DOHH2 (cell line): Measurements from ENCODE around the gene RNF223.

Experiments
- H3F3A ChIP-seq: fragments of 200-600 bp; sonication (generic), shearing (Covaris generic); 2 replicates; pipeline ENCODE4 v1.6.0; 2016; ENCODE audit warnings: antibody characterized with exemption, mild to moderate bottlenecking; ENCODE audit not compliant: control insufficient read depth, insufficient read depth
- H3K27ac ChIP-seq: fragments of 200-600 bp; sonication (generic); 2 replicates; pipeline ENCODE4 v1.5.1; 2014; ENCODE audit warnings: low read depth, mild to moderate bottlenecking, low read length, moderate library complexity
- H3K27me3 ChIP-seq: fragments of 200-600 bp; sonication (generic); 2 replicates; pipeline ENCODE4 v1.6.1; 2014; ENCODE audit warnings: mild to moderate bottlenecking, low read length, mixed read lengths; ENCODE audit not compliant: control insufficient read depth
- H3K36me3 ChIP-seq: fragments of 200-600 bp; sonication (generic); 2 replicates; pipeline ENCODE4 v1.6.1; 2014; ENCODE audit warnings: mild to moderate bottlenecking, low read length, moderate library complexity, mixed read lengths; ENCODE audit not compliant: control insufficient read depth
- H3K4me1 ChIP-seq: fragments of 200-600 bp; sonication (generic); 2 replicates; pipeline ENCODE4 v1.6.1; 2014; ENCODE audit warnings: mild to moderate bottlenecking, low read length, mixed read lengths; ENCODE audit not compliant: control insufficient read depth
- H3K4me2 ChIP-seq: fragments of 200-600 bp; sonication (generic); 2 replicates; pipeline ENCODE4 v1.6.0; 2014; ENCODE audit warnings: mild to moderate bottlenecking, low read length, moderate library complexity
- H3K4me3 ChIP-seq: fragments of 200-600 bp; sonication (generic); 2 replicates; pipeline ENCODE4 v1.5.1; 2014; ENCODE audit warnings: mild to moderate bottlenecking, low read length, mixed read lengths
- H3K79me2 ChIP-seq: fragments of 200-600 bp; sonication (generic); 2 replicates; pipeline ENCODE4 v1.6.1; 2014; ENCODE audit warnings: mild to moderate bottlenecking, low read length, mixed read lengths; ENCODE audit not compliant: control insufficient read depth
- H3K9me2 ChIP-seq: fragments of 200-600 bp; sonication (generic); replicated peaks from 2 replicates; pipeline ENCODE4 v1.6.1; 2014; ENCODE audit warnings: mild to moderate bottlenecking, low read length, mixed read lengths; ENCODE audit not compliant: control insufficient read depth
- H3K9me3 ChIP-seq: fragments of 200-600 bp; sonication (generic); 2 replicates; pipeline ENCODE4 v1.6.1; 2014; ENCODE audit warnings: antibody characterized with exemption, low read length, mixed read lengths; ENCODE audit not compliant: control insufficient read depth, insufficient read depth
- H4K20me1 ChIP-seq: fragments of 200-600 bp; sonication (generic); 2 replicates; pipeline ENCODE4 v1.6.0; 2014; ENCODE audit warnings: low read depth, mild to moderate bottlenecking, antibody characterized with exemption, low read length, moderate library complexity; ENCODE audit not compliant: control insufficient read depth, insufficient read depth
- EZH2phosphoT487 ChIP-seq: fragments of 200-600 bp; sonication (generic); IDR thresholded peaks from 2 replicates; pipeline ENCODE4 v1.6.1; 2017; ENCODE audit warnings: borderline replicate concordance, mild to moderate bottlenecking, antibody characterized with exemption, low read length, moderate library complexity, mixed read lengths
- TF ChIP-seq, protein P1 (sequence below): fragments of 200-600 bp; sonication (generic); IDR thresholded peaks from one replicate; pipeline ENCODE4 v1.5.1; 2014; ENCODE audit warnings: antibody characterized with exemption, mild to moderate bottlenecking, low read depth, low read length; ENCODE audit not compliant: poor library complexity, severe bottlenecking

Gene RNF223

DNA sequence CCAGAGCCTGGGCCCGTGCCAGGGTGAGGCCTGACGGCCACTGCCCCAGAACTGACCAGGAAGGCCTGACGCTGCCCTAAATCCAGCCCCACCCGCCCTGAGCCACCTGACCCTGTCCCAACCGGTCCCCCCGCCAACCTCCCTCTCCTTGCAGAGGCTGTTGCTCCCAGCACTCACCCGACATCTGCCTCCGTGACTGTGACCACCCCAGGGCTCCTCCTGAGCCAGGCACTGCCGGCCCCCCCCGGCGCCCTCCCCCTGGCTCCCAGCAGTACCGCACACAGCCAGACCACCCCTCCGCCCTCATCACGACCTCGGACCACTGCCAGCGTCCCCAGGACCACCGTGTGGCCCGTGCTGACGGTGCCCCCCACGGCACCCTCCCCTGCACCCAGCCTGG lies 27.9 kb downstream of the RNF223 start:
- H3K36me3 ChIP-seq: no peaks in the 10 kb centered on the region
- no peak overlapping the region for H3K27ac ChIP-seq
- H3K9me3 ChIP-seq: no peaks in the 10 kb centered on the region
- no peak overlapping the region for H3K4me2 ChIP-seq
- H3F3A ChIP-seq: no peaks in the 10 kb centered on the region
- H3K4me3 ChIP-seq: no peak overlapping the region
- no peaks in the 10 kb centered on the region for H3K4me1 ChIP-seq
- no peaks in the 10 kb centered on the region for H3K27me3 ChIP-seq
- no peak for TF ChIP-seq EZH2phosphoT487
- TF ChIP-seq, protein P1, sequence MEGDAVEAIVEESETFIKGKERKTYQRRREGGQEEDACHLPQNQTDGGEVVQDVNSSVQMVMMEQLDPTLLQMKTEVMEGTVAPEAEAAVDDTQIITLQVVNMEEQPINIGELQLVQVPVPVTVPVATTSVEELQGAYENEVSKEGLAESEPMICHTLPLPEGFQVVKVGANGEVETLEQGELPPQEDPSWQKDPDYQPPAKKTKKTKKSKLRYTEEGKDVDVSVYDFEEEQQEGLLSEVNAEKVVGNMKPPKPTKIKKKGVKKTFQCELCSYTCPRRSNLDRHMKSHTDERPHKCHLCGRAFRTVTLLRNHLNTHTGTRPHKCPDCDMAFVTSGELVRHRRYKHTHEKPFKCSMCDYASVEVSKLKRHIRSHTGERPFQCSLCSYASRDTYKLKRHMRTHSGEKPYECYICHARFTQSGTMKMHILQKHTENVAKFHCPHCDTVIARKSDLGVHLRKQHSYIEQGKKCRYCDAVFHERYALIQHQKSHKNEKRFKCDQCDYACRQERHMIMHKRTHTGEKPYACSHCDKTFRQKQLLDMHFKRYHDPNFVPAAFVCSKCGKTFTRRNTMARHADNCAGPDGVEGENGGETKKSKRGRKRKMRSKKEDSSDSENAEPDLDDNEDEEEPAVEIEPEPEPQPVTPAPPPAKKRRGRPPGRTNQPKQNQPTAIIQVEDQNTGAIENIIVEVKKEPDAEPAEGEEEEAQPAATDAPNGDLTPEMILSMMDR: no peak
- H3K79me2 ChIP-seq: no peaks in the 10 kb centered on the region
- no peaks in the 10 kb centered on the region for H4K20me1 ChIP-seq
- H3K9me2 ChIP-seq: no peaks in the 10 kb centered on the region

DNA sequence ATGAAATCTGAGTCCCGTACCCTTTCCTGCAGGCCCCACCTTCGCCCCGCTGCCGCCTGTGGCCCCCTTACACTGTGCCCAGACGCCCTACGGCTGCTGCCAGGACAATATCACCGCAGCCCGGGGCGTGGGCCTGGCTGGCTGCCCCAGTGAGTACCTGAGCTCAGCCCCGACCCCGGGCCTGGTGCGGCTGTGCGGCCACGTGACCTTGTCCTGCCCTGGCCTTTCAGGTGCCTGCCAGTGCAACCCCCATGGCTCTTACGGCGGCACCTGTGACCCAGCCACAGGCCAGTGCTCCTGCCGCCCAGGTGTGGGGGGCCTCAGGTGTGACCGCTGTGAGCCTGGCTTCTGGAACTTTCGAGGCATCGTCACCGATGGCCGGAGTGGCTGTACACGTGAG lies 29.0 kb downstream of the RNF223 start:
- Histone ChIP-seq H3K36me3 (no peaks in the 10 kb centered on the region), H3K9me2 (no peaks in the 10 kb centered on the region), H4K20me1 (no peaks in the 10 kb centered on the region)

DNA sequence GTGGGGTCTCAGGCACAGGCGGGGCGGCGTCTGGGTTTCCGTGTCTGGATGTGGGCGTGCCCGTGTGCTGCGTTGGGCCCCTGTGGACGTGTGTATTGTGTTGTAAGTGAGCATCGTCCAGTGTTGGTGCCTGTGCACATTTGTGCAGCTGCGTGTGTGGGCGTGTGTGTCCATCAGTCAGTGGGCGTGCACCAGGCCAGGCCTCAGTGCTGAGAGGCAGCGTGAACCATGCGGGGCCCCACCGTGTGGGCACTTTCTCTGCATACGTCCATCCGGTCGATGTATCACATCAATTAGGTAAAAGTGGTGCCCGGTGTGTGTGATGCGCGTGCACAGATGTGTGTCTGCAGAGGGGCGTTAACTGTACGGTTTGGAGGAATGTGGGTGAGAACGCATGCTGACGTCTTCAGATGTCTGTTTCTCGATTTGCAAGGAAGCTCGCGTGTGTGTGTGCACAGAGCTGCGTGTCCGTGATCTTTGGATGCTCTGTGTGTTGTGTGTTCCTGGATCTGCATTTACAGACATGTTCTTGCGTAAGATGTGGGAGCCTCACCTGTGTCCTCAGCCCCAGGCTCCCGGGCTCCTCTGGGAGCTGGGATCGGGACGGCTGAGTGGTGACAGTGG lies 29.5 kb downstream of the RNF223 start:
- H3F3A ChIP-seq: no peaks in the 10 kb centered on the region
- H3K4me3 ChIP-seq: no peak overlapping the region
- peaks cover 11% of the 10 kb centered on the region for H3K4me1 ChIP-seq
- H3K9me3 ChIP-seq: no peaks in the 10 kb centered on the region
- no peak for TF ChIP-seq EZH2phosphoT487
- H3K4me2 ChIP-seq: no peak overlapping the region
- H3K27me3 ChIP-seq: peaks cover 10% of the 10 kb centered on the region
- no peaks in the 10 kb centered on the region for H3K79me2 ChIP-seq
- no peak overlapping the region for H3K27ac ChIP-seq
- H3K9me2 ChIP-seq: no peaks in the 10 kb centered on the region
- H4K20me1 ChIP-seq: no peaks in the 10 kb centered on the region
- no peaks in the 10 kb centered on the region for H3K36me3 ChIP-seq

More for the DNA sequence above, 29.0 kb downstream of the RNF223 start:
- TF ChIP-seq, protein P1: no peak
- TF ChIP-seq EZH2phosphoT487: no peak
- Histone ChIP-seq H3K4me2 (no peak overlapping the region), H3K9me3 (no peaks in the 10 kb centered on the region), H3K79me2 (no peaks in the 10 kb centered on the region), H3K27me3 (peaks cover 5% of the 10 kb centered on the region), H3F3A (no peaks in the 10 kb centered on the region), H3K4me3 (no peak overlapping the region), H3K27ac (no peak overlapping the region), H3K4me1 (peaks cover 5% of the 10 kb centered on the region)

DNA sequence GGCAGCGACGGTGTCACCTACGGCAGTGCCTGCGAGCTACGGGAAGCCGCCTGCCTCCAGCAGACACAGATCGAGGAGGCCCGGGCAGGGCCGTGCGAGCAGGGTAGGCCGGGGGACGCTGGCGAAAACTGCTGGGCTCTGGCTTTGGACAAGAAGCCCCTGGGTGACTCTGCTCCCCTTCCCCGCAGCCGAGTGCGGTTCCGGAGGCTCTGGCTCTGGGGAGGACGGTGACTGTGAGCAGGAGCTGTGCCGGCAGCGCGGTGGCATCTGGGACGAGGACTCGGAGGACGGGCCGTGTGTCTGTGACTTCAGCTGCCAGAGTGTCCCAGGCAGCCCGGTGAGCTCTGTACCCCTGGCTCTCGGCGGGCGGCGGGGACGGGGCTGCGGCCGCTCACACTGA lies 30.2 kb downstream of the RNF223 start:
- H3K4me2 ChIP-seq: no peak overlapping the region
- H3F3A ChIP-seq: no peaks in the 10 kb centered on the region
- no peaks in the 10 kb centered on the region for H4K20me1 ChIP-seq
- H3K36me3 ChIP-seq: no peaks in the 10 kb centered on the region
- H3K9me2 ChIP-seq: no peaks in the 10 kb centered on the region
- H3K4me3 ChIP-seq: no peak overlapping the region
- peaks cover 17% of the 10 kb centered on the region for H3K27me3 ChIP-seq
- no peaks in the 10 kb centered on the region for H3K79me2 ChIP-seq
- TF ChIP-seq EZH2phosphoT487: no peak
- TF ChIP-seq, protein P1: no peak
- no peak overlapping the region for H3K27ac ChIP-seq
- H3K4me1 ChIP-seq: peaks cover 17% of the 10 kb centered on the region
- no peaks in the 10 kb centered on the region for H3K9me3 ChIP-seq
